ENCODE results near the gene LPIN2. TPM values are rescaled to one million over a fixed set of nuclear protein-coding genes. Genes with fewer than 3 reads are reported as not detected.

LPIN2 gene
- total and polyA plus RNA-seq, 2 of the 13 experiments (the other 11 are each of a cell fraction or from before 2014, with no cell fraction given), result 46.0 to 119 TPM

- no peak; the same call in 1 of the 2 replicates for TF ChIP-seq THAP9 (CRISPR knock-in tag; IDR thresholded peaks at IDR 0.05; ENCODE audit: borderline replicate concordance)
- TF ChIP-seq ZNF770 (CRISPR knock-in tag; IDR thresholded peaks at IDR 0.05), result 0 out of 2 replicates have a peak, but pooled peaks have one; percentile 13
- TF ChIP-seq MEIS2 (CRISPR knock-in tag; IDR thresholded peaks at IDR 0.05), result peak; percentile 70
- no peak for TF ChIP-seq ZBTB39 (CRISPR knock-in tag; IDR thresholded peaks at IDR 0.05)
- TF ChIP-seq ISL2 (CRISPR knock-in tag; IDR thresholded peaks at IDR 0.05), result peak; percentile 93
- no peak for TF ChIP-seq SRSF1 (optimal IDR thresholded peaks at IDR 0.05; ENCODE audit: low read depth, low read length)
- TF ChIP-seq ZNF276 (CRISPR knock-in tag; IDR thresholded peaks at IDR 0.05; ENCODE audit: low read depth), result no peak
- TF ChIP-seq ZNF235 (CRISPR knock-in tag; IDR thresholded peaks at IDR 0.05; ENCODE audit: borderline replicate concordance), result no peak
- TF ChIP-seq ZNF816 (CRISPR knock-in tag; IDR thresholded peaks at IDR 0.05; ENCODE audit: borderline replicate concordance), result no peak
- 0 out of 2 replicates have a peak, but pooled peaks have one; percentile 25 for TF ChIP-seq ZFP91 (CRISPR knock-in tag; IDR thresholded peaks at IDR 0.05; ENCODE audit: borderline replicate concordance)
- TF ChIP-seq ZNF883 (CRISPR knock-in tag; IDR thresholded peaks at IDR 0.05; ENCODE audit: not compliant biosample characterization), result no peak
- no peak for TF ChIP-seq ZNF354B (CRISPR knock-in tag; IDR thresholded peaks at IDR 0.05)
- TF ChIP-seq PBX2 (CRISPR knock-in tag; IDR thresholded peaks at IDR 0.05), result no peak
- TF ChIP-seq KDM4B (CRISPR knock-in tag; IDR thresholded peaks at IDR 0.05), result peak; percentile 84; the same call in 1 of the 2 replicates
- 0 out of 2 replicates have a peak, but pooled peaks have one; percentile 14 for TF ChIP-seq CREB1 (IDR thresholded peaks at IDR 0.05)
- TF ChIP-seq CREB1 (CRISPR knock-in tag; IDR thresholded peaks at IDR 0.05), result peak; percentile 74
- TF ChIP-seq DNMT1 (CRISPR knock-in tag; IDR thresholded peaks at IDR 0.05), result no peak
Observed at GRCh38 chr18:2984703-2985261, 28.2 kb downstream of the LPIN2 start (continued).

Data from HepG2 (cell line).